GM11168 (cell line): ENCODE results near the gene TTC29.
"Not testable (repeated sequence)": the region's sequence is repeated elsewhere in the genome, so short reads cannot be mapped to it uniquely, and the experiment has no call there.

ENCODE experiments used
- in situ Hi-C: fragments of 300-500 bp; cut with MboI; formaldehyde crosslinking; loops from one replicate; pipeline ENCODE4 v1.12.0; 2022; ENCODE audit warnings: low sequenced_read_pairs; ENCODE audit not compliant: unreplicated experiment

TTC29 gene

DNA sequence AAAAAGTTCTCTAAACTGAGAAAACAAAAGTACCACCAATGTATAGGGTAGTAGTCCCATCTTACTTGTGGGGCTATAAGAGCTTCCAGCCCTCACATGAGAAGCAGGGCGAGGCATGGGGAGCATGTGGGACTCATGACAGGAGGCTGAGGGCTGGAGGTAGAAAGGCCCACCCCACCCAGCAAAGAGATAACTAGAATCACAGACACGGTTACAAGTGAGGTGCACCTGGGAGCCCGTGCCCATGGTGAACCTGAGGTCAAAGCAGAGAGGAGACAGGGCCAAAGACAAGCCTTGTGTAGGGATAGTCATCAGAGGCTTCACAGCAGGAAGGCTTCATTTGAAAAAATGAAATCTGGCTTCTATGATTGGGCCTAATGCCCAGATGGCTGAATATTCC lies 55.4 kb downstream of the TTC29 start:
- in situ Hi-C loops, result no loop called here

DNA sequence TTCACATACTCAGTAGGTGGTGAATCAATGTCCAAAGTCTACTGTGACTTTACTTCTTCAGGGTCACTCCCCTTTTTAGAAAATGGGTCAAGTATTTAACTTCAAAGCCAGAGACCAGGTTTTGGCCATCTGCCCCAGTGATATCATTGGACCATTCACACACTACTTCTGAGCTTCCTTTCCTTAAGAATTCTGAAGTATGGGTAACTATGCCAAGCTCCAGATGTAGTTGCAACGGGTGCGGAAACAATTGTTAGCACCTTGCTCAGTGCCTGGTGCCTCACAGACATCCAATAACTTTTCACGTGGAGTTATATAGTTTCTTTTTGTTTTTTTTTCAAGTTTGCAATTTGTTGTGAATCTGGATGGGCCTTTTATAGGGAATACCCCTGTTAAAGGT lies 62.6 kb downstream of the TTC29 start:
- in situ Hi-C loops, result no loop called here

DNA sequence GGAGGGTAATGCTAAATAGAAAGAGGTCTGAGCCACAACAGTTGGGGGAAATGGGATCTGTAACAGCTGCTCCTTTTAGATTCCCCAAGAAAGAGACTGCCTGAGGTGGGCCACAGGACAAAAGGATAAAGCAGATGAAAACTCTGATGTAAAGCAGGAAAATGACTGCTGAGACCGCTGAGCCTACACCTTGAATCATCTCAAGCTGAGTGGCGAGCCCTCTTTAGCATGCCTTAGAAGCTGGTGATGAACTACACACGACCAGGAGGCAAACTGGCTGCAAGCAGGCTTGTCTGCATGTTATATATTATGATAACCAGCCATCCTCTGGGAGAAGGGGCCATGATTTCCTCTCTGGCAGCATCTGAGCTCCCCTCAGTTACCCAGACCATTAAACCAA lies 88.4 kb downstream of the TTC29 start:
- in situ Hi-C loops, result no loop called here

DNA sequence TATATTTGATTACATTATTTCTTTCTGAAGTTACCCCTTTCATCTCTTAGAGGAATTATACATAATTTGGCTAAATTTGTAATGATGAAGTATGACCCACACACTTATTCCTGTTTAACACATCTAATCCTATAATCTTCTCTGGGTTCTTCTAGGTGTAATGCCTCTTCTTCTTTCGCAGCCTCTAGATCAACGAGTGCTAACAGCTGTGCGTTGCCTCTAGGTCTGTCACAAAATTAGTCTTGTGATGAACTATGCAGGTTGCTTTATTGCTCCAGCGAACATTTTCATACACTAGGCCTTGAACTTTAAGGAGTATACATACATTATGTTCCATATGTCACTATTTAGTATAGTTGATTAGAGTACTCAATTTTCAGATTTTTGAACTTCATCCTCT lies 89.9 kb downstream of the TTC29 start:
- in situ Hi-C loops, result no loop called here

DNA sequence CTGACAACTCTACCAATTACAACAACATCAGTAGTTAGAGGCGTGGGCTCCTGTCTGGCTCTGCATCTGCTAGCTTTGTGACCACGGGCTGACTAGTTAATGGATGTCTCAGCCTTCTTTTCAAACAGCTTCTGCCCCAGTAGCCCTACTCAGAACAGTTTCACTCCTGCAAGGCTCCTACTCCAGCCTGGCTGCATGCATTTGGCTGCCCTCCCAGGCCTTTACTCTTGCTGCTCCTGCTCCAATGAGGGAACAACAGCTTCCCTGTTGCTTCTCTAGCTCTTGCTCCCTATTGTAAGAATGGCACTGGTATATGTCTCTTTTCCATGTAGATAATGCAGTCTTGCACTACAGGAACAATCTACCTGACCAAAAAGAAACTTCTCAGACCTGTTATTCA lies 93.3 kb downstream of the TTC29 start:
- in situ Hi-C loops, result no loop called here

DNA sequence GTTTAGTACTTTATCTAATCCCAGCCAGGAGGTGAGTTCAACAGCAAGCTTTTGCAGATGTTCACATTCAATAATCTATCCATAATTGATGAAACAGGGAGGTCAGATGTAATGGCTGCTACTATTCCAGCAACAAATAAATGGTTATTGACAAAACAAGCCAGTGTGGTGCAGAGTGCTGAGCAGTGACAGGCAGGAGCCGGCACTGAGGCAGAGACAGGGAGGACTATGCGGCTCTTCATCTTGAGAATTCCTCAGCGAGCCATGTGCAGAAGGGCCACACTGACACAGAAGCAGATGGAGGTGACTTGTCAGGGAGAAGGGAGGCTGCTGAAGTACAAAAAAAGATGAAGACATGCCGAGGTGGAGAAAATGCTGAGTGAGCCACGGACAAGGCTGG lies 98.3 kb downstream of the TTC29 start:
- in situ Hi-C loops, result no loop called here

DNA sequence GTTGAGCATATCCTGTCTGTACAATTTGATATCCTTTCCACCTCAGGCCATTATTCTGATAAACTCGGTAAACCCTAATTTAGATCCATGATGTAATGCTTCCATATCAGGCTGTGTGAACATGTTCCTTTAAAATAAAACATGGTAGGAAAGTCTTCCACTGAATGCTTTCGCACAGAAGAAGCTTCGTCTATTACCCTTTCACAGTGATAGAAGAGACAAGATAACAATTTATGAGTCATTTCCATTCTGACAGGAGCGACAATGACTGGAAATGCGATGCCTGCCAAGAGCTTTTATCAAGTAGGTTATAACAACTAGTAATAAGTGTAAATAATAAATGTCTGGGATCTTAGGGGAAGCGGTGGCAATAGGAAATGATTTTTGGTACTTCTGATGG lies 98.8 kb downstream of the TTC29 start:
- in situ Hi-C loops, result no loop called here

DNA sequence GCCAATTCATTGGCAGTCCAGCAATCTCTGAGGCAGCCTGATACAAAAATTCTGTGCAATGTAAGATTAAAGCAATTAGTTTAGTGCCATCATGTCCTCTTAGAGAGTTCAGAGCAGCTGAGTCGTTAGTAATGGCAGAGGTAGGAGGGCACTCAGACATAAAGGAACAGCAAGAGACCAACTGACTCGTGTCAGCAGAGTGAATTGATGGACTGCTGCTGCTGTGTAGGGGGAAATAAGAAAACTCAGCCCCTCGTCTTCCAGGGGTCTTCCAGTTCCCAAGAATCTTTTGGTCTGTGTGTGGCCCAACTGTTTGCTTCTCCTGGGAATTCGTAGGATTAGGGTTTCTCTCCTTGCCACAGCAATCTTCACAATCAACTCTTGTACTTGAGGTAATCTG lies 100.9 kb downstream of the TTC29 start:
- in situ Hi-C loops, result no loop called here

DNA sequence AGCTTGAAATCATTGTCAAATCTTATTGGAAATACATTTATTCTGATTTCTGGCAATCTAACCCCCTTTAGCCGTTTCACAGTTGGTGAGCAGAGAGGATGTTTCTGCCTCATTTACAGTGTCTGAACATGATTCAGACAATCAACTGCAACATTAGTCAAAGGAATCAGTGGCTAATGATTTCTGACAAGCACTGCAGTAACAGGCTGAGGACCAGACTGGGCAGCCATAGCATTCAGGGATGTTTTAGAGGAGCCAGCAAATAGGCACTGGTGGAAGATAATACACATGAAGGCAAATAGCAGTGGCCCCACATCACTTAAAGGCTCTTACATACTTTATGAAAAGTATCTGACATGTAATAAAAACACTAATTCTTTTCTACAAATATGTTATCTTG lies 102.8 kb downstream of the TTC29 start:
- in situ Hi-C loops, result no loop called here

DNA sequence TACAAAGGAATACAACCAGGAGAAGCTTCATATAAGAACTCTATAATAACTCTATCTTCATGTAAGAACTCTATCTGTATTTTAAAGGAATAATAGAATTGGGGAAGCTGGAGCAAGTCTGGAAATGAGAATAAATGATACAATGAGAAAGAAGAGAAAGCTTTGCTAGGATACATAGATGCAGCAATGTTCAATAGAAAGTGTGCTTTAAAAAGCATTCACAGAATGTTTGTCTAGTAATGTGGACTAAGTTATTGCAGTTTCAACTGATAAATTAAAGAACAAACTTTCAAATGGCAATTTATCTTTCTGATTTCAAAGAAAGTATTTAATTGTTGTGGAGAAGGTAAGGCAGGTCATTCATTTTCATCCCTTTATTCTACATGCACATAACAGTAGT lies 104.9 kb downstream of the TTC29 start:
- in situ Hi-C loops, result no loop called here

DNA sequence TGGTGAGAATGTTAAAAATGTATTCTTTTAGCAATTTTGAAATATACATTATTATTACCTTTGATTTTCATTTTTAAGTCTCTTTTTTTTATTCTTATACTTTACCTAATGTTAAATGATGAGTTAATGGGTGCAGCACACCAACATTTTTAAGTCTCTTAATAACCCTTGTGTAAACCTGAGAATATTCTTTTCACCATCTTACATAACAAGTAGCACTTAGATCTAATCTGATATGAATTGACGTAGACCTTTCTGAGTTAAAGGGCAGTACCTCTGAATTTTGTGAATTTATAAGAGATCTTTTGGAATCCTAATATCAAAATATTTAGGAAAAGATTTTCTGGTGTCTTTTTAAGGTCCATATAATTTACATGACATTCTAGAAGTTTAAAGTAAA lies 110.6 kb downstream of the TTC29 start:
- in situ Hi-C loops, result no loop called here

DNA sequence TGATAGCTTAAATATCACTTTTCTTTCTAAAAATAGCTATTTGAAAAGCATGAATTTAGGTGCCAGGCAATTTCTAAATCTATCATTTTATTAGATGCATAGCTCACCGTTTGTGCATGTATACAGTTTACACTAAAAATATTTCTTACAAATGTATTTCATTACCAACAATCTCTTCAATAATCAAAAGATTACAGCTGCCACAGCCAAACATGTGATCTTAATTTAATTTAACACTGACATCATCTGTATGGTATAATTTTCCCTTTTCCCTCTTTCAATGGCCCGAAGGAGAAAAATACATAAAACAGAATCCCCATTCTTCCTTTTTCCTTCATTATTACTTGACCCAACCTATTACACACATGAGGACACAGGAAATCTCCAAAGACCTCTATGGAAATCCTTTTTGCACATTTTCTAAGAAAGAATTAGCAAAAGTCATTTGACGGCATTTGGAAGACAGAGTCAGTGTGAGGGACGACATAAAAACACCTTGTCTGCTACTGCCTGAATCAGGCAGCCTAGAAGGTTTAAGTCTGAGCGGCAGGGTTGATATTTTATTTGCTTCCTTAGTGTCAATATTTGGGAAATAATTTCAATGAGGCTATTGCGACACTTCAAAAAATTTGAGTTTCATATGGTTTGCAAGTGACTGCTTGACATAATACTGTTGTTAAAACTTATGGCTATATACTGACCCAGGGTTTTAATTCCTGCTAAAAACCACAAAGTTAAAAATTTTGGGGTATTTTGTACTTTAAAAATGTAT lies 111.2 kb downstream of the TTC29 start:
- in situ Hi-C loops, result no loop called here

DNA sequence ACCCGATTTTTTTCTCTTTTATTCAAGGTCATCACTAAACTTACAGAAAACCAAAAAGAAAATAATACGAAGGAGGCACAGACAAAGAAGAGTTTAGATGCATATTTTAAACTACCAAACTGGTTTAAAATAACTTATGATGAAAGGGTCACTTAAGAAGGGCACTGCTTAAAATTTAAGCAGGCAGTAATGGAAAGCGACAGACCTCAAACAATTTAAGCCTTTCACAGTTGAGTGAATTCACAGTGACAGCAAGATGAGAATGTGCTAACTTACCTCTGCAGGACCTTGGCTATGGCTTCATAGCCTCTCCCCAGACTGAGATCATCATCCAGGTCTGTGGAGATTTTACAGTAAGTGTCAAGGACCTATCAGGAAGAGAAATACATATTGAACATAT lies 112.1 kb downstream of the TTC29 start:
- in situ Hi-C loops, result no loop called here

DNA sequence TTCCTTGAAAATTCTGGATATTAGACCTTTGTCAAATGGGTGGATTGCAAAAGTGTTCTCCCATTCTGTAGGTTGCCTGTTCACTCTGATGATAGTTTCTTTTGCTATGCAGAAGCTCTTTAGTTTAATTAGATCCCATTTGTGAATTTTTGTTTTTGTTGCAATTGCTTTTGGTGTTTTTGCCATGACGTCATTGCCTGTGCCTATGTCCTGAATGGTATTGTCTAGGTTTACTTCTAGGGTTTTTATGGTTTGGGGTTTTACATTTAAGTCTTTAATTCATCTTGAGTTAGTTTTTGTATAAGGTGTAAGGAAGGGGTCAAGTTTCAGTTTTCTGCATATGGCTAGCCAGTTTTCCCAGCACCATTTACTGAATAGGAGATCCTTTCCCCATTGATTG lies 122.7 kb downstream of the TTC29 start:
- in situ Hi-C loops, result not testable (repeated sequence)

DNA sequence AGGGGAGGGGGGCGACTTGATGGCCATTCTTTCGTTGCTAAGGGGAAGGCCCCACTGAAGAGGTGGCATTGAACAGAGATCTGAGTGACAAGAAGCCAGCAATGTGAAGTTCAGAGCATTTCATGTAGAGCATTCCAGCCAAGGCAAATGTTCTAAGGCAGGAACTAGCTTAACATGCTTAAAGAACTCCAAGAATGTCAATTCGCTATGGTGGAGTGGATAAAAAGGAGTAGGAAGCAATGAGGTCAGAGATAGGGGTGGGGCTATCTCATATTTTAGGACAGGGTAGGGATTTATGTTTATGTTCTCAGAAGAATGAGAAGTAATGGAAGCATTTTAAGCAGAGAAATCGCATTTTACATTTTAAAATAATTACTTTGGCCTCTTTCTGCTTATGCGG lies 130.9 kb downstream of the TTC29 start:
- in situ Hi-C loops, result no loop called here

DNA sequence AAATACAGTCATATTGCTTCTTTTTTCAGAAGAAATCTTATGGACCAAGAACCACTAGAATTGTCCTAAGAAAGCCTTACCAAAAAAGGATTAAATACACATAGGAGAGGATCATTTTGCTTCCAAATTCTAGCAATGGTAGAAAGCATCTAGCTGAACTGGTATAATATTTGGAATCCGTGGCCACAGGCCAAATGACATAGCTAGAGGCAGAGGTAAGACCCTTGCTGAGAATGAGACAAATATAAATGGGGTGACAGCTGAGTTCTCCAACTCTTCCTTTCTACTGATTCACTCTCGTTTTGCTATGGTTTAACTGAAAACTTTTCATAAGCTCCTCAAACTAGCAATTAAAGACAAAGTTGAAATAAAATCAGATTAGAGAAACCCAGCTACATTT lies 150.0 kb downstream of the TTC29 start:
- in situ Hi-C loops, result no loop called here

DNA sequence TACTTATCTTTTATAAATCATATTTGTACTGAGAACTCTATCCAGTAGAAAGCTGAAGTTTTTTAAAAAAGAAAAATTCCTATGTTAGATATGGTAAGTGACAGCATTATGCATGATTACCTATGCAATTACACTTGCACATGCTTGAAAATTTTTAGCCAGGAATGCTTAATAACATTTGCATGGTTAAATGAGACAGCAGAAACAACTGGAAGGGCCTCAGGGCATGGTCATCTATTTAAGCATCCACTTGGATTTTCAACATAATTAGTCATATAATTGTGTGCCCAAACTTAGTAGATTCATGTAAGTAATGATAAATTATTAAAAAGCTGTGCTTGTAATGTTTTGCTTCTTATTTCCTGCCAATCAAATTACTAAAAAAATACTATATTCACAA lies 151.9 kb downstream of the TTC29 start:
- in situ Hi-C loops, result no loop called here

DNA sequence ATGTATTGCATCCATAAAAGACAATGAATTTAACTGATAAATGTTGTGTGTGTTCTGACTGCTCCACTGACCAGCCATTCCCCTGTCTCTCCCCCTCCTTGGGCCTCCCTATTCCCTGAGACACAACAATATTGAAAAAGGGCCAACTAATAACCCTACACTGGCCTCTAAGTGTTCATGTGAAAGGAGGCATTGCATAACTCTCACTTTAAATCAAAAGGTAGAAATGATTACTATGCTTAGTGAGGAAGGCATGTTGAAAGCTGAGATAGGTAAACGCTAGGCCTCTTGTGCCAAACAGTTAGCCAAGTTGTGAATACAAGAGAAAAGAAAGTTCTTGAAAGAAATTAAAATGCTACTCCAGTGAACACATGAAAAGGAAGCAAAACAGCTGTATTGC lies 154.2 kb downstream of the TTC29 start:
- in situ Hi-C loops, result no loop called here

DNA sequence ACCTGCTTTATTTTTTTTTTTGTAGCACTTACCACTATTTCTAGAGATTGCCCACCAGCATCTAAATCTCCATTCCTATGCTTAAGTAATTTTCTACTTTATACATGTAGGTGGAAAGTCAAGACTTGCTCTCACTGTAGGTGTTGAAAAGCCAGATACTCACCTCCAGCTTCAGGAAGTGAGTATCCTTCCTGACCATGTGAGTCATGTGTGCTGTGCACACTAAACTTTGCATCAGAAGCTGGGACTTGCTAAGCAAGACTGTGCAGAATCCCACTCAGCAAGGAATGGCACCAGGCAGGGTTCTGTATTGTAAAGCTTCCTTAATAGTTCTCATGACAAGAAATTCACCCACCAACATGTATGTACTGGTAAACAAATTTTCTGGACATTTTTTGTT lies 155.1 kb downstream of the TTC29 start:
- in situ Hi-C loops, result no loop called here

DNA sequence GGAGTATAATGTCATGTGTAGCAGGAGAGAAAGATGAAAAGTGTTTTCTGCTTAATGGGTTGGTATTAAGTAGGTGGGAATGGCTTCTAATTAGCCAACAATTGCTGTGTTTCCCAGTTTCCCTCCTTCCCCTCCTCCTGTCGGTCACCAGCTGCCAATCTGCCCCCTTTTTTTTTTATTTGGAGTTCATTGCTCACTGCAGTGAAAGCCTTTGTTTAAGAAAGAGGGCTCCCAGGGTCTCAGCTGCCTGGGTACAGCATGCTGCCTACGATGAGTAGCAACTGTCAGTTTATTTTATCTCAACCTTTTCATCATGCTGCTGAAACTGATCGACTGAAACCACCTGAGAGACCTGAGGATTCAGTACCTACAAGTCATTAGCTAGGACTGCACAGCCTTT lies 157.9 kb downstream of the TTC29 start:
- in situ Hi-C loops, result no loop called here

DNA sequence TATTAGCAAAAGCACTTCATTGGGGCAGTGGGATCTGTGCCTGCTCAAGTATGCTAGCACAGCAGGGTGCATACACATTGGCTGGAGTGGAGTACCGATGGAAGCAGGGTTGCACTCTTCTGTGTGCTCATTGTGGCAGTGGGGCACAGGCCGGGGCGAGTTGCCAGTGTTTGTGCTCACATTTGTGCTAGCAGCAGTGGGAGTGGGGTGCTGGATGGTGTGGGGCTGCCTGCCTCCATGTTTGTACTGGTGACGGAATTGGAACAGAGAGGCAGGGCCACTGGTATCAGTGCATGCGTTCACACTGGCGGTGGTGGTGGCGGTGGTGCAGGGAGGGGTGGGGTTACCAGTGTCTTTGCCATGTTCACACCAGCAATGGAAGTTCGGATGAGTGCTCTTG lies 169.0 kb downstream of the TTC29 start:
- in situ Hi-C loops, result no loop called here

DNA sequence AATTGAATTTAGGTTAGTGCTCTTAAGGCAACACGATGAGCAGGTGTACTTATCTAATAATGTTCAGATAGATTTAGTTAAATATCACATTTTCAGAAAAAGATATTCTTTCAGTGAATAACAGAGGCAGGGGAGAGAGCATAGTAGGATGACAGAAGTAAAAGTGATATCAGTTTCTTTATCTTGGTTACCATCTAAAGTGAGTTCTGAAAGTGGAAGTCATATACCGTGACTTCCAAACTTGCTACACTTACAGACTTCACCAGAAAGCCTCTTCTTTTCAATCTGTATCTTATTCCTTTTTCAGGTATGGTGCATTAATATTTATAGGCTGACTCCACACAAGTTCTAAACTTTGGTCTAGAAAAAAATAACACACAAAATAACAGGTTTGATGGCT lies 182.1 kb downstream of the TTC29 start:
- in situ Hi-C loops, result no loop called here

DNA sequence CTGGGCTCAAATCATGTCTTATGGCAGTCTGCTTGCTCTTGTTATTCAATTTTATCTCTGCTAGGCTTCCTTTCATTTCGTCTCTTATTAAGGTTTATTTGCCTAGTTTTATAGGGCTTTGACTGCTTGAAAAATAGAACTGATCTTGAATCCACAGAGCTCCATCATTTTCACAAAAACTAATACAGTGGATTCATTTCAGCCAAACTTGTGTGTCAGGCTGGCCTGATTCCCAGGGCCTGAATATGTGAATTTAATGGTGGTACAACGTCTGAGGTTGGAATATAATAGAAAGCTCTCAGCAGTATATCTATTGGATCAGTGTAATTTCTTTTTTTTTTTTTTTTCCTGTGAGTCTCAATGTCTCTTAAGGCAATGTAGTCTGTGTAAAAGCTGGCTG lies 183.6 kb downstream of the TTC29 start:
- in situ Hi-C loops, result no loop called here
